ENCODE data around the gene WDR35. TPM values are rescaled to one million over a fixed set of nuclear protein-coding genes. Genes with fewer than 3 reads are reported as not detected.
"Not testable (repeated sequence)": the region's sequence is repeated elsewhere in the genome, so short reads cannot be mapped to it uniquely, and the experiment has no call there.

WDR35 gene
- total RNA-seq, 1 donor from 2014 or later = 13.6 TPM

DNA sequence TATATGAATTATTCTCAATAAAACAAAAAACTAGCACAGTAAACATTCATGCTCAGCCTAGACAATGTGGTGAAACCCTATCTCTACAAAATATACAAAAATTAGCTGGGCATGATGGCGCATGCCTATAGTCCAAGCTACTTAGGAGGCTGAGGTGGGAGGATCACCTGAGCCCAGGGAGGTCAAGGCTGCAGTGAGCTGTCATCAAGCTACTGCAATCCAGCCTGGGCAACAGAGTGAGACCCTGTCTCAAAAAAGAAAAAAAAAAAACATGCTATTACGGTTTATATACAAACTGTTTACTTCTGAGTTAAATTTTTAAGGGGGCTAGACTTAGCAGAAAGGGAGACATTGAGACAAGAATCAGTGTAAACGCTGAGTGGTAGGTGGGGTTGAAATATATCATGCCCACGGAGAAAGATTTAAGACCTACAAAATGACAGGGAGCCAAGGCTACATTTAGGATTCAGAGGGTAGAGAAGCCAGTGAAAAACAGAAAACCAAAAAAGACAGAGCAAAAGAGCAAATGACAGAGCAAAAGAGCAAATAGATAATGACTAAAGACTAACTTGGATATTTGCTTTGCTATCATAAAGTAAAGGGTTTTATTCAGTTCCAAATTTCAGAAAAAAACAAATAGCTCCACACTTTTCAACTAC is 95.6 kb downstream of the WDR35 start:
- H3K36me3 ChIP-seq (ENCODE audit: control insufficient read depth, insufficient read depth, low read length) = no peaks in the 10 kb centered on the region
- H3K27me3 ChIP-seq (ENCODE audit: control insufficient read depth, insufficient read depth, low read length) = no peaks in the 10 kb centered on the region
- no peak overlapping the region for H3K4me3 ChIP-seq (ENCODE audit: low read depth, low read length)
- DNase-seq (ENCODE audit: low read depth) = no peak
- TF ChIP-seq CTCF (IDR thresholded peaks at IDR 0.05; ENCODE audit: insufficient read depth, low read length, poor library complexity, severe bottlenecking) = no peak

- TF ChIP-seq CTCF (IDR thresholded peaks at IDR 0.05; ENCODE audit: insufficient read depth, low read length, poor library complexity, severe bottlenecking) = no peak
- no peaks in the 10 kb centered on the region for H3K27me3 ChIP-seq (ENCODE audit: control insufficient read depth, insufficient read depth, low read length)
- H3K4me3 ChIP-seq (ENCODE audit: low read depth, low read length) = no peak overlapping the region
- H3K36me3 ChIP-seq (ENCODE audit: control insufficient read depth, insufficient read depth, low read length) = no peaks in the 10 kb centered on the region
- DNase-seq (ENCODE audit: low read depth) = no peak
These were observed 96.3 kb downstream of the WDR35 start for GRCh38 chr2:19893520-19894133.

- not testable (repeated sequence) for H3K4me3 ChIP-seq (ENCODE audit: low read depth, low read length)
These were observed 97.9 kb downstream of the WDR35 start for GRCh38 chr2:19891971-19892370.

GRCh38 chr2:19890104-19890503 is 99.8 kb downstream of the WDR35 start:
- no peak overlapping the region for H3K4me3 ChIP-seq (ENCODE audit: low read depth, low read length)
- no peak for DNase-seq (ENCODE audit: low read depth)
- no peaks in the 10 kb centered on the region for H3K36me3 ChIP-seq (ENCODE audit: control insufficient read depth, insufficient read depth, low read length)
- no peak for TF ChIP-seq CTCF (IDR thresholded peaks at IDR 0.05; ENCODE audit: insufficient read depth, low read length, poor library complexity, severe bottlenecking)
- H3K27me3 ChIP-seq (ENCODE audit: control insufficient read depth, insufficient read depth, low read length) = no peaks in the 10 kb centered on the region

More at GRCh38 chr2:19891971-19892370, 97.9 kb downstream of the WDR35 start:
- not testable (repeated sequence) for DNase-seq (ENCODE audit: low read depth); H3K27me3 ChIP-seq (ENCODE audit: control insufficient read depth, insufficient read depth, low read length); H3K36me3 ChIP-seq (ENCODE audit: control insufficient read depth, insufficient read depth, low read length)

DNA sequence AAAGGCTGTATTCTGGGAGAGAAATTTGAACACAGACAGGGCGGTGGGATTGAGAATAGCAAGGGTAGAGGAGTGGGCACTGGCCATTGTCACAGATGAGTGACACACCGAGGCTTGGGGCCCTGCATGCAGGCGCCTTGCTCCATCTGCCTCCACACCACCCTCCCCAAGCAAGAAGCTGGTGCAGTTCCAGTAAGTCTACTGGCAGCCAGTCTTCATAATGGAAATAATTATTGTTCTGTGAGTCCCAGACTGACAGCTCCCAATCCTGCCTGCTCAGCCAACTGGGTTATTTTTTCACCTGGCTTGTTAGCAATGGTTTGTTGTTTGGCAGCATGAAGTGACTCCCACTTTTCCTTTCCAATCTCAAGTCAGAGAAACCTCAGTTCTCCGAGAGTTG is 101.1 kb downstream of the WDR35 start:
- Histone ChIP-seq H3K27me3 (ENCODE audit: control insufficient read depth, insufficient read depth, low read length) (no peaks in the 10 kb centered on the region), H3K4me3 (ENCODE audit: low read depth, low read length) (no peak overlapping the region), H3K36me3 (ENCODE audit: control insufficient read depth, insufficient read depth, low read length) (no peaks in the 10 kb centered on the region)
- no peak for TF ChIP-seq CTCF (IDR thresholded peaks at IDR 0.05; ENCODE audit: insufficient read depth, low read length, poor library complexity, severe bottlenecking)
- DNase-seq (ENCODE audit: low read depth) = no peak

GRCh38 chr2:19887510-19887909 is 102.4 kb downstream of the WDR35 start:
- Histone ChIP-seq H3K27me3 (ENCODE audit: control insufficient read depth, insufficient read depth, low read length) (no peaks in the 10 kb centered on the region), H3K36me3 (ENCODE audit: control insufficient read depth, insufficient read depth, low read length) (no peaks in the 10 kb centered on the region), H3K4me3 (ENCODE audit: low read depth, low read length) (no peak overlapping the region)
- no peak for TF ChIP-seq CTCF (IDR thresholded peaks at IDR 0.05; ENCODE audit: insufficient read depth, low read length, poor library complexity, severe bottlenecking)
- DNase-seq (ENCODE audit: low read depth) = no peak

Measured in kidney epithelial cell (primary cell).